ENCODE measurements around the gene ATXN1. TPM values are rescaled to one million over a fixed set of nuclear protein-coding genes. Genes with fewer than 3 reads are reported as not detected.

Gene ATXN1
- polyA plus RNA-seq, 2 of the 4 experiments (the other 2 are of a cell fraction): 2.9 to 8.3 TPM

DNA sequence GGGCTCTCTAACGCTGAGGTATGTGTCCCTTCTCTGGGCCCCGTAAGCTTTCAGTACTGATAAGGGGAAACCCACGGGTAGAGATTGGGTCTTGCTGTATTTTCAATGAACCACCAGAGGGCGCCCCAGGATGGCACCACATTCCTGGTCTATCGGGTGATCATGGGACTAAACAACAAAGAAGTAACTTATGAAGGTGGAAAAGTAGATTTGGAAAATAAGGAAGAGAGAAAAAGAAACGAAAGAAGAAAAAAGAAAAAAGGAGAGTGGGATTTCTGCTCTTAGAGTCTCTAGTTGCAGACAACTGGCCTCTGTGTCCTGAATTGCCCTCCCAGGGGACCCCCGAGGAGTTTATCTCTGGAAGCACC is 429.1 kb downstream of the ATXN1 start:
- H3K4me2 ChIP-seq: peak overlapping the region; percentile 54
- H3K27ac ChIP-seq: peak overlapping the region in 1 of 2 experiments; percentile 64; a peak in 1 of 6 replicates
- POLR2A ChIA-PET: no interaction called here
- TF ChIP-seq, protein P1, sequence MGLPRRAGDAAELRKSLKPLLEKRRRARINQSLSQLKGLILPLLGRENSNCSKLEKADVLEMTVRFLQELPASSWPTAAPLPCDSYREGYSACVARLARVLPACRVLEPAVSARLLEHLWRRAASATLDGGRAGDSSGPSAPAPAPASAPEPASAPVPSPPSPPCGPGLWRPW (IDR thresholded peaks at IDR 0.05): no peak
- TF ChIP-seq SMC3 (IDR thresholded peaks at IDR 0.05) (peak; percentile 74), RAD21 (conservative IDR thresholded peaks at IDR 0.05 in 1 of 2, IDR thresholded peaks at IDR 0.05 in 1 of 2) (peak; percentile 80)
- TF ChIP-seq, protein P2, sequence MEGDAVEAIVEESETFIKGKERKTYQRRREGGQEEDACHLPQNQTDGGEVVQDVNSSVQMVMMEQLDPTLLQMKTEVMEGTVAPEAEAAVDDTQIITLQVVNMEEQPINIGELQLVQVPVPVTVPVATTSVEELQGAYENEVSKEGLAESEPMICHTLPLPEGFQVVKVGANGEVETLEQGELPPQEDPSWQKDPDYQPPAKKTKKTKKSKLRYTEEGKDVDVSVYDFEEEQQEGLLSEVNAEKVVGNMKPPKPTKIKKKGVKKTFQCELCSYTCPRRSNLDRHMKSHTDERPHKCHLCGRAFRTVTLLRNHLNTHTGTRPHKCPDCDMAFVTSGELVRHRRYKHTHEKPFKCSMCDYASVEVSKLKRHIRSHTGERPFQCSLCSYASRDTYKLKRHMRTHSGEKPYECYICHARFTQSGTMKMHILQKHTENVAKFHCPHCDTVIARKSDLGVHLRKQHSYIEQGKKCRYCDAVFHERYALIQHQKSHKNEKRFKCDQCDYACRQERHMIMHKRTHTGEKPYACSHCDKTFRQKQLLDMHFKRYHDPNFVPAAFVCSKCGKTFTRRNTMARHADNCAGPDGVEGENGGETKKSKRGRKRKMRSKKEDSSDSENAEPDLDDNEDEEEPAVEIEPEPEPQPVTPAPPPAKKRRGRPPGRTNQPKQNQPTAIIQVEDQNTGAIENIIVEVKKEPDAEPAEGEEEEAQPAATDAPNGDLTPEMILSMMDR (IDR thresholded peaks at IDR 0.05): peak; percentile 76
- peak; percentile 82 to 91 for ATAC-seq
- H3K4me1 ChIP-seq: peaks cover 38% of the 10 kb centered on the region
- H3K4me3 ChIP-seq: no peak overlapping the region
- 18% methylated on average over 6 of the region's 7 CpGs for WGBS (ENCODE audit: missing lambda C conversion rate)
- CTCF ChIA-PET: interaction anchor here (0.6 to 6.4 kb wide), 33 partner anchors 9 to 762 kb away, joined by 3 to 46 read pairs (median 5); no protein-coding TSS in a partner anchor
- DNase-seq (ENCODE audit: low read depth in 1 of 2, low spot score in 1 of 2): peak; percentile 59 to 69
- FAIRE-seq: no peak
- no peaks in the 10 kb centered on the region for H3K9me3 ChIP-seq

DNA sequence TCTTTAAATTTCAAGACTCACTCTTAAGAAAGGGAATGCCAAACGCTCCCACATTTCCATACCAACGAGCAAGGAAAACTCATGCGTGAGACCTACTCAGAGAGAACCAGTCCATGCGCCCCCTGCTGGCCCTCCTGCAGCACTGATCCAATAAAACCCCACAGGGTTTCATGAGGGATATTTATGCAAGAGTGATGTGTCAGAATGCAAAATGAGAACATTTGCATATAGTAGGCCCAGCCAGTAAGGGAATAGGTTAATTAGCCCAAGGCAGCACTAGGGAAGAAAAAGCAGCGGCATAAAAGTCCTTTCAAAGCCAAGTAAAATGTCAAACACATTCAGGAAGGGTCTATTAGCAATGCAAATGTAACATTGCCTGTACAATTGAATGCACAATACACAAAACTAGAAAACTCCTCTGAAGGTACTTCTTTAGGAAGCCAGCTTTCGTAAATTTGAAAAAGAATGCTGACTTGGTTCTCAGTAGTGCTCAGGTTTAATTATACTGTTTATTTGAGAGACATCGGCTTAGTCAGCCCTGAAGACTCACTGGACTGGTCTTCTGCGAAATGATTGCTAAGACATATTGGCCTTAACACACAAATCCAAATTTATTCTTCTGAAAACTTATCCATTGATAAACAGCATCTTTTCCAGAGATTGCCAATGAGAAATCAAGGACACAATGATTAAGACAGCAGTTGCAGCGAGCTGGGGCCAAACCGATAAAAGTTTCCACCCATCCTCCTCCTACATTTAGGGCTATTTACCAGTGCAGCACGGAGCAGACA is 429.7 kb downstream of the ATXN1 start:
- POLR2A ChIA-PET: no interaction called here

DNA sequence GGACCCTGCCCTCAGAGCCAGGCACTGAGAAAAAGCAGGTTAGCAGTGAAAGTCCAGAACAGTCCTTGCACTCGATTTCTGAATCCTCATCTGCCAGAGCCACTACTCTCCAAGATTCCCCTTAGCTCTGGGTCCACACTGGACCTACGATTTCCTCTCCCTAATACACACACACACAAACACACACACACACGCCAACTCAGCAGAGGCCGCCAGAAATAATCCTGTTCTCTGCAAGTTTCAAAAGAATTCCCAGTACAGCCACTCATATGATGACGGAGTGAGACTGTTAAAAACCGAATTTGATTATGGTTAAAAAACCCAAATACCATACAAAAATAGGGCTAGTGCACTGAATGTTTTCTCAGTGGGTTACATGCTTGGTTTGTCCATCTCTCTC is 432.0 kb downstream of the ATXN1 start:
- no peak for DNase-seq (ENCODE audit: low read depth in 1 of 2, low spot score in 1 of 2)
- 83% methylated on average over 6 of the region's 6 CpGs for WGBS (ENCODE audit: missing lambda C conversion rate)
- no peak for ATAC-seq
- Histone ChIP-seq H3K9me3 (no peaks in the 10 kb centered on the region), H3K4me3 (no peak overlapping the region), H3K4me2 (no peak overlapping the region), H3K27ac (no peak overlapping the region), H3K4me1 (peaks cover 23% of the 10 kb centered on the region)
- no peak for FAIRE-seq
- ChIA-PET POLR2A (no interaction called here), CTCF (interaction anchor here (0.6 kb wide), 1 partner anchor 12 kb away, joined by 3 read pairs; no protein-coding TSS in a partner anchor)
- TF ChIP-seq EP300 (IDR thresholded peaks at IDR 0.05) (no peak), PHF8 (IDR thresholded peaks at IDR 0.05; ENCODE audit: borderline replicate concordance, low read depth) (no peak), RFX5 (IDR thresholded peaks at IDR 0.05) (no peak), FOSB (CRISPR knock-in tag; IDR thresholded peaks at IDR 0.05) (no peak), SMC3 (IDR thresholded peaks at IDR 0.05) (no peak), MAZ (IDR thresholded peaks at IDR 0.05; ENCODE audit: borderline replicate concordance, low read depth, low read length) (no peak), ZNF302 (CRISPR knock-in tag; IDR thresholded peaks at IDR 0.05) (no peak), RCOR1 (IDR thresholded peaks at IDR 0.05; ENCODE audit: low read depth, low read length) (no peak), KDM1A (IDR thresholded peaks at IDR 0.05; ENCODE audit: low read depth) (no peak), SREBF2 (IDR thresholded peaks at IDR 0.05) (no peak)
- TF ChIP-seq, protein P3, sequence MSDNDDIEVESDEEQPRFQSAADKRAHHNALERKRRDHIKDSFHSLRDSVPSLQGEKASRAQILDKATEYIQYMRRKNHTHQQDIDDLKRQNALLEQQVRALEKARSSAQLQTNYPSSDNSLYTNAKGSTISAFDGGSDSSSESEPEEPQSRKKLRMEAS (IDR thresholded peaks at IDR 0.05): no peak
- TF ChIP-seq, protein P4, sequence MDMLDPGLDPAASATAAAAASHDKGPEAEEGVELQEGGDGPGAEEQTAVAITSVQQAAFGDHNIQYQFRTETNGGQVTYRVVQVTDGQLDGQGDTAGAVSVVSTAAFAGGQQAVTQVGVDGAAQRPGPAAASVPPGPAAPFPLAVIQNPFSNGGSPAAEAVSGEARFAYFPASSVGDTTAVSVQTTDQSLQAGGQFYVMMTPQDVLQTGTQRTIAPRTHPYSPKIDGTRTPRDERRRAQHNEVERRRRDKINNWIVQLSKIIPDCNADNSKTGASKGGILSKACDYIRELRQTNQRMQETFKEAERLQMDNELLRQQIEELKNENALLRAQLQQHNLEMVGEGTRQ (IDR thresholded peaks at IDR 0.05): no peak
- TF ChIP-seq, protein P5, sequence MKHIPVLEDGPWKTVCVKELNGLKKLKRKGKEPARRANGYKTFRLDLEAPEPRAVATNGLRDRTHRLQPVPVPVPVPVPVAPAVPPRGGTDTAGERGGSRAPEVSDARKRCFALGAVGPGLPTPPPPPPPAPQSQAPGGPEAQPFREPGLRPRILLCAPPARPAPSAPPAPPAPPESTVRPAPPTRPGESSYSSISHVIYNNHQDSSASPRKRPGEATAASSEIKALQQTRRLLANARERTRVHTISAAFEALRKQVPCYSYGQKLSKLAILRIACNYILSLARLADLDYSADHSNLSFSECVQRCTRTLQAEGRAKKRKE (CRISPR knock-in tag; IDR thresholded peaks at IDR 0.05; ENCODE audit: low read depth): no peak
- TF ChIP-seq, protein P6, sequence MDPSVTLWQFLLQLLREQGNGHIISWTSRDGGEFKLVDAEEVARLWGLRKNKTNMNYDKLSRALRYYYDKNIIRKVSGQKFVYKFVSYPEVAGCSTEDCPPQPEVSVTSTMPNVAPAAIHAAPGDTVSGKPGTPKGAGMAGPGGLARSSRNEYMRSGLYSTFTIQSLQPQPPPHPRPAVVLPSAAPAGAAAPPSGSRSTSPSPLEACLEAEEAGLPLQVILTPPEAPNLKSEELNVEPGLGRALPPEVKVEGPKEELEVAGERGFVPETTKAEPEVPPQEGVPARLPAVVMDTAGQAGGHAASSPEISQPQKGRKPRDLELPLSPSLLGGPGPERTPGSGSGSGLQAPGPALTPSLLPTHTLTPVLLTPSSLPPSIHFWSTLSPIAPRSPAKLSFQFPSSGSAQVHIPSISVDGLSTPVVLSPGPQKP (IDR thresholded peaks at IDR 0.05; ENCODE audit: low read depth, low read length): no peak

More for the DNA sequence above, 429.7 kb downstream of the ATXN1 start:
- H3K9me3 ChIP-seq: no peaks in the 10 kb centered on the region
- peak; percentile 64 to 72 for DNase-seq (ENCODE audit: low read depth in 1 of 2, low spot score in 1 of 2)
- H3K4me1 ChIP-seq: peaks cover 36% of the 10 kb centered on the region
- CTCF ChIA-PET: interaction anchor here (0.6 to 6.4 kb wide), 29 partner anchors 8 to 763 kb away, joined by 3 to 46 read pairs (median 5); no protein-coding TSS in a partner anchor
- FAIRE-seq: no peak
- peak; percentile 79 to 91; a peak in 5 of 6 replicates for ATAC-seq
- 0 out of 6 replicates have a peak overlapping the region, but pooled peaks of 1 of the 2 experiments have one; percentile 42 for H3K27ac ChIP-seq
- peak overlapping the region; percentile 54 for H3K4me2 ChIP-seq
- TF ChIP-seq HOXA7 (CRISPR knock-in tag; IDR thresholded peaks at IDR 0.05) (no peak), SMC3 (IDR thresholded peaks at IDR 0.05) (peak; percentile 37; the same call in 2 of the 3 replicates), RCOR1 (IDR thresholded peaks at IDR 0.05; ENCODE audit: low read depth, low read length) (no peak), RAD21 (conservative IDR thresholded peaks at IDR 0.05 in 1 of 2, IDR thresholded peaks at IDR 0.05 in 1 of 2) (peak; percentile 17 to 30; a peak in 2 of 5 replicates)
- TF ChIP-seq, protein P2 (IDR thresholded peaks at IDR 0.05): peak; percentile 77
- no peak overlapping the region for H3K4me3 ChIP-seq
- WGBS (ENCODE audit: missing lambda C conversion rate): 24% methylated on average over 11 of the region's 11 CpGs
